ENCODE results near the gene SLC49A4.
A peak's percentile ranks its signal among the peaks of the same experiment; 100 is the strongest.

SLC49A4 gene

DNA sequence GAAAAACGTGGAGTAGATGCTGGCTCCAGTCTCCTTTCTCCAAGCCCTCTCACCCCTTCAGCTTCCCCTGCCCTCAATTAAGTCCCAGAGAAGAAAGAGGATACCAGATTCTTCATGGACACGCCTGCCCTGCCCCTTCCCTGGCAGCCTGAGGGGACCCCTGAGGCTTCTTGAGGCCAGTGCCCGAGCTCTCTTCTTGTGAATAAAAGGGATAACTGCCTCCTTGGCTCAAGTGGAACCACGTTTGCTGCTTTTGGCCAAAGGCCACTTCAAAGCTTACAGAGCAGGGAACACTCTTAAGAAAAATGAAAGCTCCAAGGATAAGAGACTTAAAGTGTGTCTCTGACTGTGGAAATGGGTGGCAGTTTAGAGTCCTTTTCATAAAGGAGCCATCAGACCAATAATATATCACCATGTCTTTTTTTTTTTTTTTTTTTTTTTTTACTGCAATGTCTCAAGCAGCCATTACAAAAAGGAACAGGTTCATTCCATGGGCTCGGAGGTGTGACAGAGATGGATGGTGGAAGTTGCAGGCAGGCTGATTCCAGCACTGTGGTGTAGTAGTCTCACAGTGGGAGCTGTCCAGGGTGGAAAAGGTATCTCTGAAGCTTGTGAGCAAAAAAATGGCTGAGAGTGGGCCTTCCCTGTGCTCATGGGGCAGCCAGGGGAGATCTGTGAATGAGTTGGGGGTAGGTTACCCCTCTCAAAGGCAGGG is 123.9 kb downstream of the SLC49A4 start:
- TF ChIP-seq, protein P1, sequence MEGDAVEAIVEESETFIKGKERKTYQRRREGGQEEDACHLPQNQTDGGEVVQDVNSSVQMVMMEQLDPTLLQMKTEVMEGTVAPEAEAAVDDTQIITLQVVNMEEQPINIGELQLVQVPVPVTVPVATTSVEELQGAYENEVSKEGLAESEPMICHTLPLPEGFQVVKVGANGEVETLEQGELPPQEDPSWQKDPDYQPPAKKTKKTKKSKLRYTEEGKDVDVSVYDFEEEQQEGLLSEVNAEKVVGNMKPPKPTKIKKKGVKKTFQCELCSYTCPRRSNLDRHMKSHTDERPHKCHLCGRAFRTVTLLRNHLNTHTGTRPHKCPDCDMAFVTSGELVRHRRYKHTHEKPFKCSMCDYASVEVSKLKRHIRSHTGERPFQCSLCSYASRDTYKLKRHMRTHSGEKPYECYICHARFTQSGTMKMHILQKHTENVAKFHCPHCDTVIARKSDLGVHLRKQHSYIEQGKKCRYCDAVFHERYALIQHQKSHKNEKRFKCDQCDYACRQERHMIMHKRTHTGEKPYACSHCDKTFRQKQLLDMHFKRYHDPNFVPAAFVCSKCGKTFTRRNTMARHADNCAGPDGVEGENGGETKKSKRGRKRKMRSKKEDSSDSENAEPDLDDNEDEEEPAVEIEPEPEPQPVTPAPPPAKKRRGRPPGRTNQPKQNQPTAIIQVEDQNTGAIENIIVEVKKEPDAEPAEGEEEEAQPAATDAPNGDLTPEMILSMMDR (IDR thresholded peaks at IDR 0.05; ENCODE audit: insufficient read depth, low read depth, low read length, missing control alignments): no peak
- DNase-seq (ENCODE audit: low read depth): peak; percentile 43
- no peak overlapping the region for H3K4me3 ChIP-seq (ENCODE audit: low read length)

DNA sequence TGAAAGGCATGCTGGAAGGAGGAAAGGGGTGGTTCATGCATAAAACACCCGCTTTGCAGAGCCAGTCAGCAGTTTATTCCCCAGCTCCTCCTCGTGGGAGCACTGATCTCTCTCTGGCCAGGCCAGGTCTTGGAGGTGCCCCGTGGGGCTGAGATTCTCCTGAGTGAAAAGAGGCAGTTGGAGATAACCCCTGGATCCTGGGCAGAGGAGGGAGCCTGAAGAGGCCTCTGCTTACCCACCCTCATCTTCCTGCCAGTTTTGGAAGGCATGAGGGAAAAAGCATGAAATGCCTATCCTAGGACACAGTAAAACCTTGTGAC is 124.4 kb downstream of the SLC49A4 start:
- no peak for DNase-seq (ENCODE audit: low read depth)
- TF ChIP-seq, protein P1 (IDR thresholded peaks at IDR 0.05; ENCODE audit: insufficient read depth, low read depth, low read length, missing control alignments): no peak
- H3K4me3 ChIP-seq (ENCODE audit: low read length): no peak overlapping the region

DNA sequence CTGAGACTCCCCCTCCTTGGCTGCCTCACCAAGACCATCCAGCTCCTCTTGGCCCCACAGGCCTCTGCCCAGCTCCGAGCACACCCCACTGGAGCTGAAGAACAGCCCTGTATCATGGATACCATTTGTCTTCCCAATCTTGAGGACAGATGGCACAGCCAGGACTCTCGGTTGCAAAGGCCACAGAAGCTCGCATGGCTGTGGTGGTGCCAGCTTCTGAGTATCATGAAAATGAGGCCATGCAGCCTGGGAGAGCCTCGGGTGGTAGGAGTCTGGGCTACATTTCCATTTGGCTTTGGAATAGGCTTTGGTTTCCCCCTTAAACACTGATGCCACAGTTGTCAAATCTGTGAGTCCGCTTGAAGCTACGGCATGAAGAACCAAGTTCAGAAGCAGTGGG is 126.1 kb downstream of the SLC49A4 start:
- TF ChIP-seq, protein P1 (IDR thresholded peaks at IDR 0.05; ENCODE audit: insufficient read depth, low read depth, low read length, missing control alignments): no peak
- H3K4me3 ChIP-seq (ENCODE audit: low read length): no peak overlapping the region
- no peak for DNase-seq (ENCODE audit: low read depth)

DNA sequence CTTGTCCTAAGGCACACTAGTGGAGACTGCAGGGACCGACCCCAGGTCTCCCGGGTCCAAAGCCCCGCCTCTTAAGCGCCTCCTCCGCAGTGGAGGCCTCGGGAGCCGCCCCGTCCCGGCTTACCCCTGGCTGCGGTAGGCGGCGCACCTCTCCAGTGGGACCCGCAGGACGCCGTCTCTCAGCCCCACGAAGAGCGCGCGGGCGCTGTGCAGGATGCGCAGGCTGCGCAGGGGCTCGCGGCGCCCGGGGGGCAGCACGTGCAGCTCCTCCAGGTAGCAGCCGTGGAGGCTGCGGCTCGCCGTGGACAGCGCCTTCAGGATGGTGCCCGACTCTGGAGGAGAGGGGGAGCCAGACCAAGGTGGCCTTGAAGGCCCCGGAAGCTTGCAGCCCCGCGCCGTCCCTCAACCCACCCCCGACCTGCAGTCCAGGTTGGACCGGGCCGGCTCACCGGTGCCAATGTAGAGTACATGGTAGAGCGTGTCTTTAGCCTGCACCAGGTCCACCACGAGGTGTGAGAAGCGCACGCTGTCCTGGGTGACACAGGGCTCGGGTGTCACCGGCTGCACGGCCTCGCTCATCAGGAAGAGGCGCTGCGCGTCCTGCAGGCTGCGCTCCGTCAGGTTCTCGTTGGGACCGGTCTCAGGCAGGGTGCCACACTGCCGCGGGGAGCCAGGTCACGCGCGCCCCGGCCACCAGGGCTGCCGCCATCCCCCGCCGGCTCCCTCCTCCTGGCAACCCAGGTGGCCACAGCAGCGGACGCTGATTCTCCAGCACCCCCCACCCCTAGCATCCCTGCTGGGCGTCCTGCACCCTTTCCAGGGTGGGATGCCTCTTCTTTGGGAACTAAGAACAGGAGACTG is 127.2 kb downstream of the SLC49A4 start:
- DNase-seq (ENCODE audit: low read depth): peak; percentile 43
- TF ChIP-seq, protein P1 (IDR thresholded peaks at IDR 0.05; ENCODE audit: insufficient read depth, low read depth, low read length, missing control alignments): no peak
- H3K4me3 ChIP-seq (ENCODE audit: low read length): no peak overlapping the region

DNA sequence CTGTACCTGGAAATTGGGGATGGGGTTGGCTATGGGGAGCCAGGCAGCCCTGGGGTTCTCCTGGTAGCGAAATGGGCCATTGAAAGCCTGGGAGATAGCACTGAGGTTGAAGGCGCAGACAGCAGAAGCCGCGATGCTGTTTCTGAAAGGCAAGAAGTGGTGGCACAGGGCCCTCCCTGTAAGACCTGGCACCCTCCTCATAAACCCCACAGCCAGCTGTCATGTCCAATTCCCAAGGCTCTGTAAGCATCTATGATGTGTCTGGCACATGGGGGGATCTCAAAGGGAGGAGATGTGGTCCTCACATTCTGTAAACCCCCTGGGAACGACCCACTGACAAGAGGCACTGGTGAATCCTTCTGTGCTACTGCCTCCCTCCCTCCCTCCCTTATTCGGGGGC is 128.7 kb downstream of the SLC49A4 start:
- H3K4me3 ChIP-seq (ENCODE audit: low read length): no peak overlapping the region
- DNase-seq (ENCODE audit: low read depth): no peak
- TF ChIP-seq, protein P1 (IDR thresholded peaks at IDR 0.05; ENCODE audit: insufficient read depth, low read depth, low read length, missing control alignments): no peak

DNA sequence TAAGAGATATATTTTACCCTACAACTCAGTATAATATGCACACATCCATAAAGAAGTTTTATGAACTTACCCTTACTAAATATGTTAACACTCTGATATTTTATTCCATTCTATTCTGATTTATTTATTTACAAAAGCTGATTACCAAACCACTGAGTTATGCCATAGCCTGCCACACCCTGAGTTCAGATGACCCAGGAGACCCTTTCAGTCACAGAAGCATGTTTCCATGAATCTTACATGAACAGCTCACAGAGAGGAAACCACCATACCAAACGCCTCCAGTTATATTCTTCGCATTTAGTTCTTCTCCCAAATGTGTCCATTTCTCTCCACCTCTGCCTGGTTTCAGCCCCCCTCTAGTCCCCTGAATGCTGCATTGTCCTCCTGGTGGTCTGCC is 129.2 kb downstream of the SLC49A4 start:
- DNase-seq (ENCODE audit: low read depth): no peak
- H3K4me3 ChIP-seq (ENCODE audit: low read length): no peak overlapping the region
- TF ChIP-seq, protein P1 (IDR thresholded peaks at IDR 0.05; ENCODE audit: insufficient read depth, low read depth, low read length, missing control alignments): no peak
